IPS-18c (cell line): ENCODE results near the gene XCL1.
"Not testable (repeated sequence)": the region's sequence is repeated elsewhere in the genome, so short reads cannot be mapped to it uniquely, and the experiment has no call there.

Source experiments
- H3K4me3 ChIP-seq: 2 replicates; pipeline ENCODE4 v1.7.0; 2013; ENCODE audit warnings: low read depth, mild to moderate bottlenecking, low read length, moderate library complexity; ENCODE audit not compliant: insufficient read depth
- H3K9me3 ChIP-seq: one replicate; pipeline ENCODE4 v1.6.1; 2013; ENCODE audit warnings: mild to moderate bottlenecking, low read length, moderate library complexity; ENCODE audit not compliant: control insufficient read depth, insufficient read depth

The XCL1 gene

GRCh38 chr1:168560370-168560769 is 16.0 kb upstream of the XCL1 start:
- H3K9me3 ChIP-seq, result no peaks in the 10 kb centered on the region

DNA sequence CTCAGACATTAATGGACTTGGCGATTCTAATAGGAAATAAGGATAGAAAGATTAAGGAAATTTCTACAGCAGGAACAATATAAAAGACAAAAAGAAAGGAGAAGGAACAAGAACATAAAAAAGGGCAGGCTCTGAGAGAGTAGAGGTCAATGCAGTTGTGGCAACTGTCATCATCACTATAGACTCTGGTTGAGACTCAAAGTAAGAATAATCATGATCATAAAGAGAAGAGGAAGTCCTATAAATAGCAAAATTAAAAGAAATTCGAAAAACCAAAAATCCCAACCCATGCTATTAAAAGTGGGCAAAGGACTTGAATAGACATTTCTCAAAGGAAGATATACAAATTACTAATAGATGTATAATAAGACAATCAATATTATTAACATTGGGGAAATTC is 14.4 kb upstream of the XCL1 start:
- H3K4me3 ChIP-seq, result no peak overlapping the region
- H3K9me3 ChIP-seq, result no peaks in the 10 kb centered on the region

More at GRCh38 chr1:168560370-168560769, 16.0 kb upstream of the XCL1 start:
- no peak overlapping the region for H3K4me3 ChIP-seq

DNA sequence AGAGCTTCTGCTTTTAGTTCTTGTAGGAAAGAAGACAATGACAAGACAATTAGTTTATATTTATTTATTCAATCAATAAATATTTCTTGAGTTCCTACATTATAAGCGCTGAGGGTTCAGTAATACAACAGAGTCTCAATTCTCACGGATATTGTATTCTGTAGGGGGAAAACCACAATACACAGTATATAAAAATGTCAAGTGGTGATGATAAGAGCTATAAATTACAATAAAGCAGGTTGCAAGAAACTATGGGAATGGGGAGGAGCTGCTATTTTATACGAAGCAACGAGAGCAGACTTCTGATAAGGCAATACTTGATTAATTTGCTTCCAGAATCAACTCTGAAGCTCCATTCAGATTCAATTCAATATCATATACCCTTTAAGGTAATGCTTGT is 10.6 kb upstream of the XCL1 start:
- no peak overlapping the region for H3K4me3 ChIP-seq
- no peaks in the 10 kb centered on the region for H3K9me3 ChIP-seq

DNA sequence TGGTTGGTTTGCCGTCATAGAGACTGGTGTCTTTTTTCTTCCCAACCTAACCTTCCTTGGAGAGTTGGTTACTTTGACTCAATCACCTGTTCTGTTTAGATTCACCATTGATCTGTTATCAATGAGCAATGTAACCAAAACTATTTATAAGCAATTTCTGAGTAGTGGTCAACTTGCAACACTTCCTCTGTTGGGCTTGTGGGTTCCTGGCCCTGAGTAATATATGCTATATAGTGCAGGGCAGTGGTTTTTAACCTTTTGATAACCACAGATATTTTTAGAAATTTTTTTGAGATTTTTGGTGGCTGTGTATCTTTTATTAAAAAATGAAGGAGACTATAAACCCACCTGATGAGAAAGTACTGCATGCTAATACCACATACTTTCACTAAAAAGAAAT is 9.4 kb upstream of the XCL1 start:
- no peaks in the 10 kb centered on the region for H3K9me3 ChIP-seq
- no peak overlapping the region for H3K4me3 ChIP-seq

DNA sequence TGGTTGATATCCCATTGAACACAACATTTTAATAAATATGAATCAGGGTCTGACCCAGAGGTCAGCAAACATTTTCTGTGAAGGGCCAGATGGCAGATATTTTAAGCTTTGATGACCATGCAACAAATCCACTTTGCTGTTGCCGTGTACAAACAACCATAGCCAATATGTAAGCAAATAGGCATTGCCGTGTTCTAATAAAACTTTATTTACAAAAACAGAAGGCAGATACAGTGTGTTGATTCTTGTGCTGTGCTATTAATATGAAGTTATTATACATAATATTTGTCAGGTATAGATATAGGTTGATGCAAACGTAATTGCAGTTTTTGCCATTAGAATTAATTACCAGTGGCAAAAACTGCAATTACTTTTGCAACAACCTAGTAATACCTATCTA is 8.8 kb upstream of the XCL1 start:
- H3K4me3 ChIP-seq, result no peak overlapping the region
- H3K9me3 ChIP-seq, result no peaks in the 10 kb centered on the region

- Histone ChIP-seq H3K9me3 (no peaks in the 10 kb centered on the region), H3K4me3 (no peak overlapping the region)
Observed at GRCh38 chr1:168568346-168568745, 8.1 kb upstream of the XCL1 start.

DNA sequence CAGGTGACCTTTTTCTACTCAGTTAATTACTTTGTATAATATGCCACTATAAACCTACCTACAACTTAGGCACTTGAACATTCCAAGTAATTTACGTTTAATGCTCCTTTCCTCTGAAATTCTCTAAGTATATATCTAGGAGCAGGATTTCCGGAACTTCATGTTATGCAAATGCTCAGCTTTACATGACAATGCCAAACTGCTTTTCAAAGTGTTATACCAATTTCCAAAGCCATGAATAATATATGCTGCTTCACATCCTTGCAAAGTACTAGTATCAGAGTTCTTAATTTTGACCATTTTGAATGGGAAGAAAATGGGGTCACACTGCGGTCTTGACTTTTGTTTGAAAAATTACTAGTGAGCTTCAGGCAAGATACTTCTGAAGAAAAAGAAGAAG is 5.8 kb upstream of the XCL1 start:
- Histone ChIP-seq H3K4me3 (no peak overlapping the region), H3K9me3 (no peaks in the 10 kb centered on the region)

GRCh38 chr1:168572633-168573032 is 3.8 kb upstream of the XCL1 start:
- H3K4me3 ChIP-seq, result no peak overlapping the region
- H3K9me3 ChIP-seq, result no peaks in the 10 kb centered on the region

DNA sequence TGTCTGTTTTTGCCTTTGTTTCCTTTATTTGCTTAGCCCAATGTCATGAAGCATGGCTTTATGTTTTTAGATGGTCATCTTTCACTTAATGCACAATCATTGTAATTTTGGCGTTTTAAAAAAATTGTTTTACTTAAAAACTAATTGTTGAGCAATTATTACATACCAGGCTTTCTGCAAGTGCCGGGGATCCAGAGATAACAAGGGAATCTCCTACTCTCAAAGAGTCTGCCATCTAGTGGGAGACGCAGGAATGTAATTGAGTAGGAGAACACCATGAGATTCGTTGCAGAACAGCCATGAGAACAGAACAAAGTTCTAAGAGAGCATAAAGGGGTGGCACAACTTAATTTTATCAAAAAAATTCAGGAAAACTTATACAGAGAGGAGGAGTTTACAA is 2.2 kb upstream of the XCL1 start:
- H3K4me3 ChIP-seq, H3K9me3 ChIP-seq: not testable (repeated sequence)

DNA sequence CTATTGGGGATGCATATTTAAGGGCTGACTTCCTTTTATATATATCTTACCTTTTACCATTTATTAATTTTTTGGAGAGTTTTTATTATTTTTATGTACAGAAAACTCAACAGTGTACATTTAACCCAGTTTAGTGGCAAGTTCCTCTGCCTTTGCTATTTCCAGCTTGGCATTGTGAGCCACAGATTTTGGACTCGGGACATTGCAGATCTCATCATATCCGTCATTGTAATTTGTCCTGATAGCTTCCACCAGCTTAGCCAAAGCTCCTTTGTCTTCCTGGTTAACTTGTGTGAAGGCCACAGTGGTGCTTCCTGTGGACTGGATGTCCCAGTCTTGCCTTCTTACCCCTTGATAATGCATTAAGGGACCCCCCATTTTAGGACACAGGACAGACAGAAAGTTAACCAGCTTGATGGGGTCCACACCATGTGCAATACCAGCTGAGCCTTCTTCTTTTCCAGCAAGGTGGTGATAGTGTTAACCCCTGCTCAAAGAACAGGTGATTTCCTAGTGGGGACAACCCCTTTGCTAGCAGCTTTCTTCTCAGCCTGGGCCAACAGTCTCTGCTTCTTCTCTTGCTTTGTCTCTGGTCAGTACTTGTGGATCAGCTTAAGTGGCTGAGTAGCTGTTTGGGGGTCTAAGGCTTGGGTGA is 2.3 kb downstream of the XCL1 start:
- not testable (repeated sequence) for H3K9me3 ChIP-seq, H3K4me3 ChIP-seq

DNA sequence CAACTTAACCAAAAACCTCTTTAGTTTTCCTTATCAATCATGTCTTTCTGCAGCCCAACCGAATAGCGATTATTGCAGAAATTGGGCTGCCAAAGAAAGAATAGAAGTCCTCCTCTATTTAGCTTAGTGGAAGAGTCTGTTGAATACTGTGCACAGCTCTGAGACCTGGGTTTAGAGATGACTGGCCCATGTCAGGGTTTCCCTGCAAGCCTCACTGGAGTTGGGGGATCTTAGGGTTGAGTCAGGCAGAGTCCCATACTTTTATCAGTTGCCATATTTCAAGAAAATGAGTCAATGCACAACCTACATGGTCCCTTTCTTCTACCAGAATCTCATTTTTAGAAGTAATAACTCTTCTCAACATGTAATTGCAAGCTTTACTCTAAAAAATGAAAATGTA is 3.9 kb downstream of the XCL1 start:
- H3K9me3 ChIP-seq, H3K4me3 ChIP-seq: not testable (repeated sequence)

DNA sequence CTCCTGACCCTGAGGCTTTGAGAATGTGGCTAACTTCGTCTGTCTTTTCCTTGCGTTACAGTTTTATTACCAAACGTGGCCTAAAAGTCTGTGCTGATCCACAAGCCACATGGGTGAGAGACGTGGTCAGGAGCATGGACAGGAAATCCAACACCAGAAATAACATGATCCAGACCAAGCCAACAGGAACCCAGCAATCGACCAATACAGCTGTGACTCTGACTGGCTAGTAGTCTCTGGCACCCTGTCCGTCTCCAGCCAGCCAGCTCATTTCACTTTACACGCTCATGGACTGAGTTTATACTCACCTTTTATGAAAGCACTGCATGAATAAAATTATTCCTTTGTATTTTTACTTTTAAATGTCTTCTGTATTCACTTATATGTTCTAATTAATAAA is 4.6 kb downstream of the XCL1 start:
- H3K4me3 ChIP-seq, H3K9me3 ChIP-seq: not testable (repeated sequence)

DNA sequence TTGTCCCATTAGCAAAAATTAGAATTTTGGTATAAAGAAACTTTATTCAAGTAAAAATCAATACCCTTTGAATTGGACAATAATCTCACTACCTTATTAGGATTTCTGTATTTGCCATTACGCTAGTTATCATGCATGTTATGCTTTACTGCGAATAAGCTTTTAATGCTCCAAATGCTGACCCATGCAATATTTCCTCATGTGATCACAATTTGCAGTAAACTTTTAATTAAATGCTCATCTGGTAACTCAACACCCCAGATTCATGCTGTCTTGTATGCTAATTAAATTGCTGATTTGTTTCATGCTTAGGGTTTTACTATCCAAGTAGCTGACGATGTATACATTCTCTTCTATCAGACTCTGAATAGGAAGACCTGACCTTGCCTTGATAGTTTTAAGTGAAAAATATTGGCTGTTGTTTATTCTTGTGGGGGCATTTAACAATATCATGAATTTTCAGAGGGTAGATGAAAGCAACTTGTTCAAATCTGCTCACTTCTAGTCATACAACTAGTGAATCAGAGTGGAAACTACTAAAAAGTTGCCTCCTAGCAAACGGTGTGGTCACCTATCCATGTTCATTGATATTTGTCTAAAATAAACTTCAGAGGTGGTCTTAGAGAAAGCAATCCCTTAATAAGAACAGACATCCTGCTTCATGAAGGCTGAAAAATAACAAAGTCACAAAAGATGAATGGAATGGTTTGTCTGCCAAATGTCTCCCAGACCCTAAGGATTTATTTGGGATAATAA is 5.6 kb downstream of the XCL1 start:
- H3K9me3 ChIP-seq, result no peaks in the 10 kb centered on the region
- H3K4me3 ChIP-seq, result no peak overlapping the region

DNA sequence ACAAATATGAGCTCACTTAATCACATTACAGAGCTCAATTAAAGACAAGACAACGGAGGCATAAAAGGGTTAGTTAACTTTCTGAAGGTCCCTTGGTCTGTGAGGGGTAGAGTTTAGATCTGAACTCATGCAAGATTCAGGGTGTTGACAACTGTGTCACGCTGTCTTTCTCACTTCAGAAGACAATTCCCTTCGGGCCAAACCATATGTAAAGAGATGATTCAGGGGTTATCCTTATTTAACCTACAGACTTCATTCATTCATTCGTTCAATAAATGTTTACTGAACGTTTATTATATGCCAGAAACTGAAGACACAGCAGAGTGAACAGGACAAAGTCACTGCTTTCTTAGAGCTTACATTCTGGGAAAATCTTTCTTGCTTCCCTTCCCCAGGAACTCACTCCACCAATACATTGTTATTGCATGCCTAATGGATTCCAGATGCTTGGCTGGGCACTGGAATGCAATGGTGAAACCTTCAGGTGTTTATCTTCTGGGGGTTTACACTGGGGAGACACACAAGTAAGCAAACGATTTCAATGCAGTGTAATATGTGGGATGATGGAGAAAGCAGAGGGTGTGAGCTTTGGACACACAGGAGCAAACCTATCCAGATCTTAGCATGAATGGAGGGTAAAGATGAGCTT is 6.4 kb downstream of the XCL1 start:
- Histone ChIP-seq H3K4me3 (no peak overlapping the region), H3K9me3 (no peaks in the 10 kb centered on the region)

DNA sequence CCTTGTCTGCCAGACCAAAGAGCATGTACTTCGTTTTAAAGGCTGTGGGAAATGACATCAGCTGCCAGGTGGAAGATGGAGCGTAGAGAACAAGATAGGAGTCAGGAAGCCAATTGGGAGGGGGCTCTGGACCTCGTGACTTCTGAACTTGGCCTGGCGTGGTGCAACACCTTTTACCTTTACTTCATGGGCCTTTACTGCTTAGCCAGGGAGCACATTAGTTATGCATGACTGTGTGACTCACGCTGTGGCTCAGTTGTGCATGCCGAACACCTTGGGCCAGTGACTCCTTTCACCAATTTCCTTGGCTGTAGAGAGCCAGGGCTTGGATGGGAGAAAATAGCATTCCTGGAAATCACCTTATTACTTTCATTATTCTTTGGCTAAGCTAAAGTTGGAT is 7.2 kb downstream of the XCL1 start:
- Histone ChIP-seq H3K4me3 (no peak overlapping the region), H3K9me3 (no peaks in the 10 kb centered on the region)

DNA sequence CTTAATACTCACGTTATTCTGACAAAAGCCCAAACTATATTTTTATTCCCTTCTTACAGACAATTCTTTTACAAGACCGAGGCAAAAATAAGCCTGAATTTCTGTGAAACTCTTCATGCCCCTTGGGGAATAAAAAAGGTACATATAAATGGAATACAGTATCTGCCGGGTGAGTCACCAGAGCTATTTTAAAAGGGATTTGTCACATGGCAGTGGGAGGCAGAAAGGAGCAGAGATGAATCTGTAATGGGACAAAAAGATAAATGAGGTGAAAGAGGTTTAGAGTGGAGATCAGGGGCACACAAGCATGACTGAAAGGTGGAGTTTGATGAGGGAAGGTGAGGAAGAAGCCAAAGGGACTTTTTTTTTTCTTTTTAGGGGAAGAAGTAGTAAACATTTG is 8.8 kb downstream of the XCL1 start:
- Histone ChIP-seq H3K4me3 (no peak overlapping the region), H3K9me3 (no peaks in the 10 kb centered on the region)

- no peaks in the 10 kb centered on the region for H3K9me3 ChIP-seq
Observed at GRCh38 chr1:168585937-168586336, 9.5 kb downstream of the XCL1 start.

DNA sequence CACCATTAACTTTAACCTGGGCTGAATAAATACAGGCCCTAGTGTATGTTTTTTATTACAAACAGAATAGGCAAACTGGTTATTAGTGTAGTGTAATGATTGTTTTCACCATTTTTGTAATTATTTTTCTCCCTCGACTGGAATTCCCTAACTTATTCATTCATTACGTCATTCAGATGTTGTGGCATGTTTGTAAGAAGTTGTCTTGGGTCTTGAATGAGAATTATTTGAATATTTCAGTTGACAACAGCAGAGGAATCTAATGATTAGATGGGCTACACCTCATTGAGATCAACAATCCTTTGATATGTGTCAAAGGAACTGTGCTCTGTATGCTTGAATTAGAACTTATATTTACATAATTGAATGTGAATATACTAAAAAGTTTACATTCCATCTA is 12.8 kb downstream of the XCL1 start:
- H3K9me3 ChIP-seq, result no peaks in the 10 kb centered on the region
- no peak overlapping the region for H3K4me3 ChIP-seq

More at GRCh38 chr1:168585937-168586336, 9.5 kb downstream of the XCL1 start:
- H3K4me3 ChIP-seq, result no peak overlapping the region
